CD4-positive, alpha-beta T cell treated with Interleukin-17A for 1 hour (primary cell): Measurements from ENCODE around the gene LCE2B.
"Not testable (repeated sequence)": the region's sequence is repeated elsewhere in the genome, so short reads cannot be mapped to it uniquely, and the experiment has no call there.

Source experiments
- DNase-seq: peaks from one replicate; pipeline ENCODE4 v3.0.0-alpha.2; 2020

LCE2B gene, protein sequence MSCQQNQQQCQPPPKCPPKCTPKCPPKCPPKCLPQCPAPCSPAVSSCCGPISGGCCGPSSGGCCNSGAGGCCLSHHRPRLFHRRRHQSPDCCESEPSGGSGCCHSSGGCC

DNA sequence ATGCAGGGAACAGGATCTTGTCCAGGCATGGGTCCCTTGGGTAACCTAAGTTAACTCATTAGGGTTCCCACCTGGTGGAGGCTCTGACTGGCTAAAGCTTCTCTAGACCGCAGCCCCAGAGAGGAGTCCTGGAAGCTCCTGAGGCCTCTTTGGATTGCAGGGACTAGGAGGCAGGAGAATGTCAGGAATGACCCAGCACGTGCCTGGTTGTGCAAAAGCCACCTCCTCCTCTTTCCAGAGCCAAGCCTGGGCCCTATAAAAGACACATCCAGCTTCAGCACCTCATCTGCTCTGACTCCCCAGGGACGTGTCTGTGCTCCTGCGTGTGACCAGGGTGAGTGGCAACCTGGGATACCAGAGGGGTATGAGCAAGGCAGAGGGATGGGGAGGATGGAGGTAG lies at the start of gene LCE2B:
Gene LCE2B, plus strand, starts transcription at position 301 of the 400 bp plus-strand sequence. CDS start 721 bp downstream, outside the sequence.
- not testable (repeated sequence) for DNase-seq

DNA sequence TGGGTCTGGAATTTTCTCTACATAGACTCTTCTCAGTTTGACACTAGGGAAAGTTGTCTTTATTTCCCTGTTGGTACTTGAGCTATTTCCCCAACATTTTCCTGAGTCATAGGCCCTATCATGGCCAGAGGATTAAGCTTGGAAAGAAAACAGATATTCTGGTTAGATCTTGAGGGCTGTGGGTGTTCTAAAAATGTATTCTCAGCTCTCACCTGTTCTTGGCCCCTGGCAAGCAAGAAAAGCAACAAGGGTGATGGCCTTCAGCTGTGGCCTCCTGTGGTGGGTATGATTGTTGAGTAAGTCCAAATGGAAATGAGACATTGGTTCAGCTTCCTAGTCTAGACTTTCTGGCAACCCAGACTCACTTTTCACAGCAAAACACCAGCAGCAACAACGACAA lies 45.6 kb upstream of the LCE2B start:
- DNase-seq, result no peak

DNA sequence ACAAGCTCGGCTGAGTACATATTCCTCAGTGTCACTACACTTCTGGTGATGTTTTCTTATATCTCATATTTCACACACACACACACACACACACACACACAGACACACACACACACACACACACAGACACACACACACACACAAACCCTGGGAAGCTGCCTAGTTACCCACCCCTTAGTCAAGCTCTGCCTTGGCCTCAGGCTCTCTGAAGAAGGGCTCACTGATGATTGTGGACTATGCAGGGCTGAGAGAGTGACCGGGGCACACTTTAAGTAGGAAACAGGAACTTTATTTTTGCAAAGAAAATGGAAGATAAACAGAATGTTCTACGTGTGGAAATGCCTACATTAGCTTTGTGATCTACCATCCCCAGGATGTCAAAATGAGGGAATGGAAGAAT lies 42.0 kb upstream of the LCE2B start:
- no peak for DNase-seq

DNA sequence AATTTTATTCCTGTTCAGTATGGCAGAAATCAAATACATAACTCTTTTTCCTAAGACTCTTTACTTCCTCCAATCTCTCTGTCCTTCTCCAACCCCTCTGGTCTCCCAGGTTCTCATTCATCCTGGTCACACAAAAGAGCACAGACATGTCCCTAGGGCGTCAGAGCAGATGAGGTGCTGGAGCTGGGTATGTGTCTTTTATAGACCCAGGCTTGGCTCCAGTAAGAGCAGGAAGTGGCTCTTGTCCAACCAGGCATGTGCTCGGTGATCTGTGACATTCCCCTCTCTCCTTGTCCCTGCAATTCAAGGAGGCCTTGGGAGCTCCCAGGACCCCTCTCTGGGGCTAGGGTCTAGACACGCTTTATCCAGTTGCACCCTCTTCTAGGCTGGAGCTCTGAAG lies 40.8 kb upstream of the LCE2B start:
- no peak for DNase-seq

DNA sequence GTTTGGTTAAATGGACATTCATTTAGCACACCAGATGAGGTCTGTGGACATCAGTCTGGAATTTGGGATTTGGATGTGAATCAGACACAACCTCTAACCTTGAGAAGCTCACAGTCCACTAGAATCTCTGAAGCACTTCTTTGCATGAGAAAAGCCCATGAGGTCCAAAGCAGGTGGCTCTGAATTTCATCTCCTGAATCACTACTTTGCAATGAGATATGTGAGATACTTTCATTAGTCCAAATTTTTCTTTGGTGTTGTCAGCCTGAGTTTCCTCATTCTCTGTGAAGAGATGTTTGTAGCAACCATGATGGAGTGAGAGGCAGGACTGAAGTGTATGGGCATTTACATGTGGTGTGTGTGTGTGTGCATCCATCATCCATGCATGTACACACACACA lies 39.3 kb upstream of the LCE2B start:
- DNase-seq, result no peak

DNA sequence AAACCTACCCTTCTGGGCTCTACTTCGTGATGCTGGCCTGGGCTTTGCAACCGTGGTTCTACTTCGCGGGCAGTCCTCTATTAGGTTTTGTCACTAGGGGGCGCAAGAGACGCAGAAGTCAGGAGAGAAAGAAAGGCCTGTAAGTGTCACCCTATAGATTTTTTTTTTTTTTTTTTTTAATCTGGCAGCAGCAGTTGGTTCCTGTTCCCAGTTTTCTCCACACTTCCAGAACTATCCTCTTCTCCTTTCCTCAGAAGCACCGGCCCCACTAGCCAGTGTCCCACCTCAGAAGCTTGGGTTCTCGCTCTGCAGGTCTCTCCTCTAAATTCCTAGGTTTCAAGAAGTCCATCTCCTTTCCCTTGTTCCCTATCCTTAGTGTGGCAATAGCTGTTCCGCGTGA lies 31.8 kb upstream of the LCE2B start:
- DNase-seq, result peak; percentile 56

DNA sequence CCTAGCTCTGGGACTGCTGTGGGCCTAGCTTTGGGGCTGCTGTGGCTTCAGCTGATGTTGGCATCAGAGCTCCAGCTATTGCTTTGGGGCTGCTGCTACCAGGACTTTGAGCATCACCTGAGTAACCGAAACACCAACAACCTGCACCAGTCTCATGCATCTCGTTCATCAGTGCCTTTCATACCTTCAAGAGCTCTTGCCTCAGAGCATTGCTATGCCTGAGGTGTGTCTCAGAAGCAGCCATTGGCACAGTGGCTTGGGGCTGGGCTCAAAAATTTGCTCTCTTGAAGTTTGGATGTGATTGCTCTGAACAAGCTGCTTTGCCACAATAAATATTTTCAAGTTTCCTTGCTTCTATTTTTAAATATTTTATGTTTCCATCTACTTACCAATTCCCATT lies 29.5 kb upstream of the LCE2B start:
- DNase-seq, result no peak

DNA sequence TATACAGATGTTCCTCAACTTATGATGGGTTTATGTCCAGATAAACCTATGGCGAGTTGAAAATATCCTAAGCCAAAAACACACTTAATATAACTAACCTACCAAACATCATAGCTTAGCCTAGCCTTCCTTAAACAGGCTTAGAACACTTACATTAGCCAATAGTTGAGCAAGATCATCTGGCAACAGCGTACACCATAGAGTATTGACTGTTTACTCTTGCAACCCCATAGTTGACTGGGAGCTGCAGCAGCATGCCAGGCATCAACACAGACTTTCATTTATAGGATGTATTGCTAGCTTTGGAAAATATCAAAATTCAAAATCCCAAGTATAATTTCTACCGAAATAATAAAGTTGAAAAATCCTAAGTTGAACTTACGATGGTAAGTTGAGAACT lies 28.2 kb upstream of the LCE2B start:
- no peak for DNase-seq

DNA sequence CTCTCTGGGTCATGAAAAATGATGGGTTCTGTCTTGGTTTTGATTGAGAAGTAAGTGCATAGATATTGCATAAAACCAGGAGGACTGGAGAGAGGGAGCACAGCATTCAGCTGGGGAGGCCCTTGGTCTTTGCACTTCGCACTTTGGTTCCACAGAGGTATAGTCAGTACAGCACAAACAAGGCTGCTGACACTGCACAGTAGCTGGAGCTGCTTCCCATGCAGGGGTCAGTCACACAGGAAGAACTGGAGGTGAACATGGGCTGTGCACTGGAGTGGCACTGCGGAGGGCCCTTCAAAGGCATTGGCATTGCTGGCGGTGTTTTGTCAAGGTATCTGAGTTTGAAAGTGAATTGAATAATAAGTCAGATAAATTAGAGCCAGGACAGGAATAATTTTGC lies 27.3 kb upstream of the LCE2B start:
- DNase-seq, result no peak

DNA sequence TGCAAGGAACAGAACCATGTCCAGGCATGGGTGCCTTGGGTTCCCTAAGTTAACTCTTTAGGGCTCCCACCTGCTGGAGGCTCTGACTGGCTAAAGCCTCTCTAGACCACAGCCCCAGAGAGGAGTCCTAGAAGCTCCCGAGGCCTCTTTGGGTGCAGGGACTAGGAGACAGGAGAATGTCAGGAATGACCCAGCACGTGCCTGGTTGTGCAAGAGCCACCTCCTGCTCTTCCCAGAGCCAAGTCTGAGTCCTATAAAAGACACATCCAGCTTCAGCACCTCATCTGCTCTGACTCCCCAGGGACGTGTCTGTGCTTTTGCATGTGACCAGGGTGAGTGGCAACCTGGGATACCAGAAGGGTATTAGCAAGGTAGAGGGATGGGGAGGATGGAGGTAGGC lies 22.8 kb upstream of the LCE2B start, which contains the start of gene LCE2D:
Gene LCE2D, plus strand, starts transcription at position 283 of the 400 bp plus-strand sequence. CDS start 726 bp downstream, outside the sequence.
- no peak for DNase-seq

DNA sequence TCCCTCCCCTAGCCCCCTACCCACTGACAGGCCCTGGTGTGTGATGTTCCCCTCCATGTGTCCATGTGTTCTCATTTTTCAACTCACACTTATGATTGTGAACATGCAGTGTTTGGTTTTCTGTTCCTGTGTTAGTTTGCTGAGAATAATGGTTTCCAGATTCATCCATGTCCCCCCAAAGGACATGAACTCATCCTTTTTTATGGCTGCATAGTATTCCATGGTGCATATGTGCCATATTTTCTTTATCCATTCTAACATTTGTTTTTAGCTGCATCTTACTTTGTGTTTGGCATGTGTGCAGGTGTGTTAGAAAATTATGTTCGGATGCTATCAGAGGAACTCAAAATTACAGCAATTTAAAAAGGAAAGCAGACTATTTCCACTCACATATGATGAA lies 19.8 kb upstream of the LCE2B start:
- not testable (repeated sequence) for DNase-seq

DNA sequence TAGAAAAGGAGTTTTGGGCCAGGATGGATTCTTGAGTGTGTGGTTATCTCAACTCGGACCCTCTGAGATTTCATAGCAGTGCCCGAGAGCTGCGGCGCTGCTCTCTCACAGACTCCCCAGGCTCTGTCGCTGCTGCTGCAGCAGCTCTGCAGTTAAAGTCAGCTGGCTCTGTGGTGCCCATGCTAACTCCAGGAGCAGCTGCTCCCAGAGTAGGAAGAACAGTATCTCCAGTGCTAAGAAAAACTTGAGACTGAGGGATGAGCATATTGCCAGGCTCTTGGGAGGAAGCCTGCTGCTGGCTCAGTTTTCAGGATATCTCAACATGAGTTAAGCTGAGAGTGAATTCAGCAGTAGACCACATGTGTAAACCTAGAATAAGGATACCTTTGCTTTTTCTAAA lies 18.3 kb upstream of the LCE2B start:
- no peak for DNase-seq

DNA sequence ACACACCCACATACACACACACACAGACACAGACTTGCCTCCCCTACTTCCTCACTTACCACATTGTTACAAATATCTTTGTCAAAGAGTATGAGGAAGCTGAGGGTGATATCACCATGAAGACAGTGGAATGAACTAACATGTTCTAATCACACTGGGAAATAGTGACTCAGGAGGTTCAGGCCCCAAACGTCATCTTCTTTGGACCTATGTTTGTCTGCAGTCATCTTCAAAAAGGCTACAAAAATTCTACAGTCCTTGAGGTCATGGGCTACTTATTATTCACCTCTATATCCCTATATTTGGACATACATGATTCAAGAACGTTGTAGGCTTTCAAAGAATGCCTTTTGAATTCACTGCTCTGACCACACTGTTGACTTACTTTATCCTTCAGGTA lies 12.9 kb upstream of the LCE2B start:
- no peak for DNase-seq

DNA sequence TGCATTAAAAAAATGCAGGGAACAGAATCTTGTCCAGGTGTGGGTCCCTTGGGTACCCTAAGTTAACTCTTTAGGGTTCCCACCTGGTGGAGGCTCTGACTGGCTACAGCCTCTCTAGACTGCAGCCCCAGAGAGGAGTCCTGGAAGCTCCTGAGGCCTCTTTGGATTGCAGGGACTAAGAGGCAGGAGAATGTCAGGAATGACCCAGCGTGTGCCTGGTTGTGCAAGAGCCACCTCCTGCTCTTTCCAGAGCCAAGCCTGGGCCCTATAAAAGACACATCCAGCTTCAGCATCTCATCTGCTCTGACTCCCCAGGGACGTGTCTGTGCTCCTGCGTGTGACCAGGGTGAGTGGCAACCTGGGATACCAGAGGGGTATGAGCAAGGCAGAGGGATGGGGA lies 10.9 kb upstream of the LCE2B start, which contains the start of gene LCE2C:
Gene LCE2C, plus strand, starts transcription at position 297 of the 400 bp plus-strand sequence. CDS start 737 bp downstream, outside the sequence.
- DNase-seq, result not testable (repeated sequence)

DNA sequence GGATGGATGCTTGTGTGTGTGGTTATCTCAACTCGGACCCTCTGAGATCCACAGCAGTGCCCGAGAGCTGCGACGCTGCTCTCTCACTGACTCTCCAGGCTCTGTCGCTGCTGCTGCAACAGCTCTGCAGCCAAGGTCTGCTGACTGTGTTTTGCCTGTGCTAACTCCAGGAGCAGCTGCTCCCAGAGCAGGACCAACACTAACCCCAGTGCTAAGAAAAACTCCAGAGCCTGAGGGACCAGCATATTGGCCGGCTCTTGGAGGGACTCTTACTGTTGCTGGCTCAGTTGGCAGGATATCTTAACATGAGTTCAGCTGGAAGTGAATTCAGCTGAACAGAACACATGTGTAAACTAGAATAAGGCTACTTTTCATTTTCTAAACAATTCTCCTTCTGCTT lies 6.5 kb upstream of the LCE2B start:
- no peak for DNase-seq

DNA sequence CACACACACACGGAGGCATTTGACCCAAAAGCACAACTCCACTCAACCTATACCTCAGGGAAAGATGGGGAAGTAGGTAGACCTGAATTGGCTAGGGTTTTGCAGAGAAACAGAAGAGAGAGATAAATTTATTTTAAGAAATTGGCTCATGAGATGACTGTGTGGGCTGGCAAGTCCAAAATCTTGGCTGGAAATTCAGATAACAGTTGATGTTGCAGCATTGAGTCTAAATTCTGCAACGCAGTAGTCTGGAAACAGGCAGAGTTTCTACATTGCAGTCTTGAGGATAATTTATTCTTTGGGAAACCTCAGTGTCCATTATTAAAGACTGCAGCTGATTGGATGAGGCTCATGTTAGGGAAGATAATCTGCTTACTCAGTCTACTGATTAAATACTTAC lies 4.3 kb upstream of the LCE2B start:
- DNase-seq, result no peak

DNA sequence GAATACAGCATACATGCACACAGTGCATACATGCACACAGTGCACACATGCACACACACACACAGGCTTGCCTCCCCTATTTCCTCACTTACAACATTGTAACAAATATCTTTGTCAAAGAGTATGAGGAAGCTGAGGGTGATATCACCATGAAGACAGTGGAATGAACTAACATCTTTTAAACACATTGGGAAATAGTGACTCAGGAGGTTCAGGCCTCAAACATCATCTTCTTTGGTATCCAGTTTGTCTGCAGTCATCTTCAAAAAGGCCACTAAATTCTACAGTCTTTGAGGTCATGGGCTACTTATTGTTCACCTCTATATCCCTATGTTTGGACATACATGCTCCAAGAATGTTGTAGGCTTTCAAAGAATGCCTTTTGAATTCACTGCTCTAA lies 2.1 kb upstream of the LCE2B start:
- DNase-seq, result no peak

DNA sequence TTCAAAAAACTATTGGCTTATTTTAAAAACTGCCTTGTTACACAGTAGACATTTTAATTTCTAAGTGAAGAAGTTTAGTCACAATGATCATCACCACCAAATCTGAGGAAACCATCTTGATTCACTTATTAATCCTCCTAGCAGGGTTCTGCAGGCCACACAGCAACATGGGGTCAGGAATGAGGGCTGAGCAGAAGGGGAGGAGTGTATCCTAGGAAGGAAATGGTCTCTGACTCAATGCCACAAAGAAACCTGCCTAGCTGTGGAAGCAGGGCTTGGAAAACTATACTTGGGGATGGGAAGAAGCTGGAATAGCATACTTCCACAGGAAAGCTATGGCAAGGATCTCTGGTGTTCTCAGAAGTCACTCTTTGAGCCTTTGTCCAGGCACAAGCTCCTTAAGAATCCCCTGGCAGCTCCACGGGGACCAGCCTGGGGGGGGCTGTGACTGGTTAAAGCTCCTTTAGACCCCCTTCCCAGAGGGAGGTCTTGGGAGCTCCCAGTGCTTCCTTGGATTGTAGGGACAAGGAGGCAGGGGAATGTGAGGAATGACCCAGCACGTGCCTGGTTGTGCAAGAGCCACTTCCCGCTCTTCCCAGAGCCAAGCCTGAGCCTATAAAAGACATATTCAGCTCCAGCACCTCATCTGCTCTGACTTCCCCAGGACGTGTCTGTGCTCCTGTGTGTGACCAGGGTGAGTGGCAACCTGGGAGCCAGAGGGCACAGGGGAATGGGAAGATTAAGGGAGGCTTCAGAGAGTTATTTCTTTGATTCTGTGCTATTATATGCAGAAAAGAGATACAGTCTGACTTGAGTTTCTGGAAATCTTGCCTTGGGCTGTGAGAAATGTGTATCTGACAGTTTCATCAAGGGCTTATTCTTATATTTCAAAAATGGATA lies 12.0 kb downstream of the LCE2B start, which contains the start of gene LCE2A:
Gene LCE2A, plus strand, starts transcription at position 645 of the 900 bp plus-strand sequence. CDS start 557 bp downstream, outside the sequence.
- DNase-seq, result no peak

DNA sequence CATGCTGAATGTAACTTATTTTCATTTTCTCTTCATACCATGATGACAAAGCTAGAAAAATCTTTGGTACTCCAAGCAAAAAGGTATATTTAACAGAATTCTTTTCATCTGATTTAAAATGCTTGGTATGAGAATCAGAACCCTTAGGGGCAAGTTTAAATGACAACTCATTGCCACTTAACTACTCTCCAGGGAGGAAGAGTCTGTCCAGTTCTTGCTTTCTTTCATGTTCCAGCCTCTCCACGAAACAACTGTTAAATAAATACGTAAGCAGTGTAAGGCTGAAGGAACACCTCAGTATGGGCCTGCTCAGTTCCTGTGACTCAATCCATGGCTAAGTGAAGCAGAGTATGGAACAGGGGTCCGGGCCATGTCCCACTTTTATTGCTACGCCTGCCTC lies 13.8 kb downstream of the LCE2B start:
- no peak for DNase-seq

DNA sequence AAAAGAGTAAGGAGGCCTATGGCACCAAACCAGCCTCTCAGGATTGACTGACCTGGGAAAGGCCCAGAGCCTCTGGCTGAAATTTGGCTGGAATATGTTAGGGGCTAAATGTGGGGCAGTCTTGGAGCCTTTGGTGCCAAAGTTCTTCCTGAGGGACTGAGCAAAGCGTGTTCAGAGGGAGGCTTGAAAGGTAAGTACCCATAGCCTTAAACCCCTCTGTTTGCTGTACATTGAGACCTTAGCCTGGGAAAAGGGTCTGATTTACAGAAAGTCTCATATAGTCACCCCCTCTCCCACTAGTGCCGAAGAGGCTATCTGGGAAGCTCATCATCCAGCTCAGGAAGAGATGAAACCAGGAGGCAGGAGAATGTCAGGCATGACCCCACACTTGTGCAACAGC lies 21.9 kb downstream of the LCE2B start, which contains the start of gene LCE4A:
Gene LCE4A, plus strand, starts transcription at position 301 of the 400 bp plus-strand sequence. CDS start 916 bp downstream, outside the sequence.
- DNase-seq, result no peak

DNA sequence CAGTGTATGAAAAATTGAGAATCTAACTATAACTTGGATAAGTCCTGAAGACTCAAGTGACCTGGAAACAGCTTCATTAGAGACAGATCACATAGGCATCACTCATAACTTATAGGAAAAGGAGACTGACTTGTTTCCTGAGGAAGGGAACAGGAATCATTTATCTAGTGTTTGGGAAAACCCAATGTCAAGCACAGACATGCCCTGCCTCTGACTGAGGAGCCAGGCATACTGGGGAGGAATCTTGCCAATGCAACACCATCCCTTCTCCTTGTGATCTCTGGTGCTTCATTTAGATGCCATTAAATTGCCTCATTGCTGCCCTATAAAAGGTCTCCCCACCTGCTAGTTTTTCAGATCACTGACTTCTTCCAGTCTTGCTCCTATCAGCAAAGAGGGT lies 32.3 kb downstream of the LCE2B start:
- no peak for DNase-seq

DNA sequence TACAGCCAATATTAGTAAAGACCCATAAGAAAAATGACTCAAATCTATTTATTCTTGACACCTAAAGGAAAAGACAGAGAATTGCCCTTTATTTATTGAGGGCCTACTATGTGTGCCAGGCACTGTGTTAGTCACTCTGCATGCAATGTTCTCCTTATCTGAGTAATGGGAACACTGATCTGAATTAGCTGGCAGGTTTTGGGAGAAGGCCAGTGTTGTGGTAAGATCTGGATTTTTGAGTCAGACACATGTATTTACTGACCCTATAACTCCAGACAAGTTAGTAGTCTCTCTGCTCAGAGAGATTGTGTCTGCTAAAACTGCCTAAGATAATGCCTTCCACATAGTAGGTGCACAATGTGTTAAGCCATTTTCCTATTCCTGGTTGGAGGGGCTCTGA lies 39.3 kb downstream of the LCE2B start:
- DNase-seq, result no peak

DNA sequence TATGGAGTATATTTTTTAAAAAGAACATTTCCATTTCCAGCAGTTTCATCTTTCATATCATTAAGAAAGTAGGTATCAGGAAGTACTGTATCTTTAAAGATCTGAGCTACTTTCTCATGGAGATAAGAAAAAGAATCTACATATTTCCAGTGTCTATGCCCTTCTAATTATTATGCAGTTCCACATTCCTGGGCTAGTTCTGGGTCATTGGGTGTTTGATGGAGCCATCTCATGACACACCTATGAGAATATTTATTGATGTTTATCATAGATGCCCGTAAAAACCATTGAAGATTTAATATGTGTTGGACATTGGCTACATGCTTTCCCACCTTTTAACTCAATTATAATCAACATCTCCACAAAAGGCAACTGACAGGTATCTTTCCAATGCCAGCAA lies 43.1 kb downstream of the LCE2B start:
- DNase-seq, result no peak

DNA sequence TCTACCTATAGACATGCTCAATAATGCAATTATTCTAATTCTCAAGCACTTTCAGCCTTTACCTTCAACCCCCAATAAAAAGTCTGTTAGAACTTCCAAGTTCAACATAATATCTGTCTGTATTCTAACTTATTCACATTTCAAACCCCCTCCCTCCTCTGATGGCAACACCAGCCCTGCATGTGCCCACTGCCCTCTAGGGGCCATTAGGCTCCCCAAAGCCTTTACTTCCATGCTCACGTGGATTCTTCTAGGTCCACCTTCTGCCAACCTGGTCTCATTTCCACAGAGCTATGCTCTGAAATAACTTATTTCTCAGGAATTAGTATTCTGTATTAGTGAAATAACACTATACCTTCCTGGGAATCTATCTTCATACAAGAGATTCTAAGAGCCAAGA lies 49.7 kb downstream of the LCE2B start:
- DNase-seq, result no peak
